Naive thymus-derived CD4-positive, alpha-beta T cell (primary cell): ENCODE results near the gene GJA5. TPM values are rescaled to one million over a fixed set of nuclear protein-coding genes. Genes with fewer than 3 reads are reported as not detected.

Source experiments
- ATAC-seq: fragments of 150-1000 bp; cut with Tn5 transposase; 2 replicates; pipeline ENCODE4 v1.10.0; 2021; ENCODE audit warnings: mild to moderate bottlenecking, moderate library complexity
- CTCF ChIA-PET: fragments of 350-600 bp; sonication (Branson Sonifier 250); formaldehyde crosslinking; loops from one replicate; lab custom pipeline; 2021; ENCODE audit warnings: antibody characterized with exemption; lab: Charles Lee
- POLR2A ChIA-PET: fragments of 350-600 bp; sonication (Branson Sonifier 250); formaldehyde crosslinking; loops from one replicate; lab custom pipeline; 2021; ENCODE audit warnings: antibody characterized with exemption, inconsistent platforms; lab: Charles Lee
- DNase-seq, 9 donors: peaks; one replicate each; pipeline versions ENCODE4 v3.0.0 to v3.0.0-alpha.2; 2020 to 2022; ENCODE audit warnings: mixed read lengths in 1 of 9
- H3K27ac ChIP-seq: one replicate; pipeline ENCODE4 v1.7.0; 2013; ENCODE audit warnings: mild to moderate bottlenecking, low read depth, low read length, moderate library complexity
- H3K27me3 ChIP-seq, 2 donors: one replicate each; pipeline ENCODE4 v1.7.0; 2013; ENCODE audit warnings: low read length in 2 of 2, mild to moderate bottlenecking in 2 of 2, moderate library complexity in 2 of 2; ENCODE audit not compliant: control insufficient read depth in 2 of 2, insufficient read depth in 2 of 2
- H3K36me3 ChIP-seq, 3 experiments: 1 replicate in 2 of 3; 2 replicates in 1 of 3; pipeline ENCODE4 v1.7.0; 2013; ENCODE audit warnings: low read length in 3 of 3, mild to moderate bottlenecking in 3 of 3, moderate library complexity in 1 of 3; ENCODE audit not compliant: insufficient read depth in 3 of 3, control insufficient read depth in 2 of 3
- H3K4me1 ChIP-seq, 2 donors: one replicate each; pipeline ENCODE4 v1.7.0; 2013; ENCODE audit warnings: low read length in 2 of 2, mild to moderate bottlenecking in 2 of 2, moderate library complexity in 1 of 2; ENCODE audit not compliant: control insufficient read depth in 2 of 2, insufficient read depth in 2 of 2
- H3K4me3 ChIP-seq: 2 replicates; pipeline ENCODE4 v1.7.0; 2013; ENCODE audit warnings: mild to moderate bottlenecking, low read length
- H3K9me3 ChIP-seq, 3 experiments: 1 replicate in 2 of 3; 2 replicates in 1 of 3; pipeline ENCODE4 v1.7.0; 2013; ENCODE audit warnings: low read length in 3 of 3; ENCODE audit not compliant: control insufficient read depth in 2 of 3
- H3K27ac Mint-ChIP-seq, 9 donors: one replicate each; pipeline ENCODE4 v1.8.0; 2020 to 2022; ENCODE audit warnings: mixed read lengths in 9 of 9, mild to moderate bottlenecking in 8 of 9, moderate library complexity in 5 of 9, inconsistent platforms in 2 of 9
- H3K27me3 Mint-ChIP-seq, 5 donors: one replicate each; pipeline ENCODE4 v1.8.0; 2021 to 2022; ENCODE audit warnings: mixed read lengths in 5 of 5, mild to moderate bottlenecking in 1 of 5
- H3K36me3 Mint-ChIP-seq, 5 donors: one replicate each; pipeline ENCODE4 v1.8.0; 2020 to 2022; ENCODE audit warnings: mixed read lengths in 5 of 5, mild to moderate bottlenecking in 3 of 5, inconsistent platforms in 1 of 5
- H3K4me1 Mint-ChIP-seq, 7 donors: one replicate each; pipeline ENCODE4 v1.8.0; 2020 to 2022; ENCODE audit warnings: mixed read lengths in 7 of 7, mild to moderate bottlenecking in 3 of 7, inconsistent platforms in 1 of 7
- H3K4me3 Mint-ChIP-seq, 10 donors: one replicate each; pipeline ENCODE4 v1.8.0; 2020 to 2022; ENCODE audit warnings: mild to moderate bottlenecking in 10 of 10, mixed read lengths in 10 of 10, moderate library complexity in 6 of 10, inconsistent platforms in 2 of 10
- H3K9me3 Mint-ChIP-seq, 11 donors: one replicate each; pipeline ENCODE4 v1.8.0; 2020 to 2022; ENCODE audit warnings: mixed read lengths in 11 of 11, mild to moderate bottlenecking in 4 of 11, inconsistent platforms in 1 of 11, moderate library complexity in 1 of 11
- intact Hi-C, 2 donors: fragments of 100-400 bp; cut with micrococcal nuclease; formaldehyde crosslinking; loops; one replicate each; pipeline ENCODE4 v1.15.1; 2023
- polyA plus RNA-seq, 2 donors: library from polyadenylated mRNA; unstranded; fragments of 300-500 nt; fragmentation: Illumina TruSeq; gene quantifications; one replicate each; pipeline ENCODE4 v1.2.3, GENCODE V29; 2021
- total RNA-seq, 6 experiments: library from RNA in 5 of 6; stranded (reverse) in 5 of 6; gene quantifications; 1 replicate in 5 of 6; 2 replicates in 1 of 6; pipeline ENCODE4 v1.2.3 and lab custom pipeline; 2021 to 2026

GJA5 gene
- total and polyA plus RNA-seq, 7 experiments from 2014 or later = not detected

DNA sequence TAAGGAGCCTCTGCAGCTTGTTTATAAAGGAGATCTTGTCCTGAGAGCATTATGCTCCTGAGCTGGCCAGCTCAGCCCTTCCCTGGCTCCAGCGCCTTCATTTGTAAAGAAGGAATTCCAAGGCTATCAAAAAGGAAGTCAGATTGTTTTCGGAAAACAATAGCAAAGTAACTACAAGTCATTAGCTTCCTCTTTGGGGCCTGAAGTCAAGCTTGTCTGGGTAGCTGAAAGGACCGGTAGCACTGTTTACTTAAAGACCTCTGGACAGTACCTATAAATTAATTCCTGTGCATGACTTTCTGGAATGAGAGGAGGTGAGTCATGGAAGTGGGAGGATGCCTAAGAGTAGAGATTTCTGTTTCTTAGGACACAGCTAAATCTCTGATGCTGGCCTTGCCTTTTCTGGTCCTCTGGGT lies 20.7 kb upstream of the GJA5 start:
- H3K4me3 Mint-ChIP-seq = no peak overlapping the region
- Histone ChIP-seq H3K36me3 (no peaks in the 10 kb centered on the region), H3K4me3 (no peak overlapping the region), H3K4me1 (no peaks in the 10 kb centered on the region), H3K27ac (no peak overlapping the region), H3K9me3 (no peaks in the 10 kb centered on the region), H3K27me3 (peaks cover 0 to 4% of the 10 kb centered on the region in 2 donors)
- H3K9me3 Mint-ChIP-seq = no peaks in the 10 kb centered on the region
- intact Hi-C loops = no loop called here
- ChIA-PET POLR2A (no interaction called here), CTCF (no interaction called here)
- H3K36me3 Mint-ChIP-seq = no peaks in the 10 kb centered on the region
- no peak overlapping the region for H3K27ac Mint-ChIP-seq
- peaks cover 5 to 57% (median 24%) of the 10 kb centered on the region in 5 donors for H3K27me3 Mint-ChIP-seq
- ATAC-seq = no peak
- no peak for DNase-seq
- peaks cover 0 to 1% (median 0%) of the 10 kb centered on the region in 7 donors for H3K4me1 Mint-ChIP-seq

DNA sequence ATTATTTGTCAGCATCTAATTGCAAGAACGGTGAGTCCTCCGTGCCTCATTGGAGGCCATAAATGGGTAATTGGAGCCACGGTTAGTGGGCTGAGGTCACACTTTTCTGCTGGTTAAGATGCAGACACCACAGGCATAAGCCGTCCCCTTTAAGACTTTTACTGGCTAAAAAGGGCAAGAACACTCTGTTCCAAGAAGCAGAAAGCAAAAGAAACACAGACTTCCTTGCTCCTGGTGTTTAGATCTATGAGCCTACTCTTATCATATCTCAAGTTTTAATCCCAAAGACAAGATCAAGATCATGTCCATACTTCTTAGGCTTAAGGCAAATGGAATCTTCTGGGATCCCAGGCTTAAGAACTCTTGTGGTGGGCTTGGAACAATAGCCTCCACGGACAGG lies 17.3 kb upstream of the GJA5 start:
- ChIA-PET CTCF (no interaction called here), POLR2A (no interaction called here)
- Mint-ChIP-seq H3K27ac (no peak overlapping the region), H3K36me3 (no peaks in the 10 kb centered on the region), H3K27me3 (peaks cover 18 to 63% (median 40%) of the 10 kb centered on the region in 5 donors), H3K4me3 (no peak overlapping the region), H3K4me1 (peaks cover 0 to 4% (median 4%) of the 10 kb centered on the region in 7 donors), H3K9me3 (no peaks in the 10 kb centered on the region)
- H3K4me1 ChIP-seq = no peaks in the 10 kb centered on the region
- no peak overlapping the region for H3K4me3 ChIP-seq
- intact Hi-C loops = no loop called here
- H3K27ac ChIP-seq = no peak overlapping the region
- no peak for ATAC-seq
- H3K9me3 ChIP-seq = no peaks in the 10 kb centered on the region
- no peaks in the 10 kb centered on the region for H3K27me3 ChIP-seq
- no peaks in the 10 kb centered on the region for H3K36me3 ChIP-seq
- DNase-seq = no peak

DNA sequence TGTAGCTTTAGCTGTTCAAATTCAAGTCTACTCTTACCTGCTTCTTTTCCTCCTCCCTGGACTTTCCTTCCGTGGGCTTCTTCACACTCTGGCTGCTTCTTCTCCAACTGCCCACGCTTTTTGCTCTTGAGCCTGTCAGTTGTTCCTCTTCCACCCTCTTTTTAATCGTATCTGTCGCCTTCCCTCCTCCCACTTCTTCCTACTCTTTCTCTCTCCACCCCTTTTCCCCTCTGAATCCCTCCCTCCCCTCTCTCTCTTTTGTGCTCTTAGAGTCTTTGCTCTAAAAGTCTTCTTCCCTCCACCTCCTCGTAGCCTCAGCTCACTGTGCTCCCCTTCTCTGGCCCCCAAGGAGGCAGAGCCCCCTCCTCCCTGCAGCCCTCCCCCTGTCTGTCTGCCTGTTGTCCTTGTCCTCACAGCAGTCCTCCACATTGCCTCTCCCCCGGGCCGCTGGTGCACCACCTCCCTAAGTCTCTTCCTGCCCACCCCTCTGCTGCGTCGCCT lies 12.9 kb upstream of the GJA5 start:
- intact Hi-C loops = no loop called here
- Mint-ChIP-seq H3K27ac (peak overlapping the region in 1 of 9 donors; percentile 43), H3K27me3 (peaks cover 23 to 33% (median 31%) of the 10 kb centered on the region in 5 donors)

DNA sequence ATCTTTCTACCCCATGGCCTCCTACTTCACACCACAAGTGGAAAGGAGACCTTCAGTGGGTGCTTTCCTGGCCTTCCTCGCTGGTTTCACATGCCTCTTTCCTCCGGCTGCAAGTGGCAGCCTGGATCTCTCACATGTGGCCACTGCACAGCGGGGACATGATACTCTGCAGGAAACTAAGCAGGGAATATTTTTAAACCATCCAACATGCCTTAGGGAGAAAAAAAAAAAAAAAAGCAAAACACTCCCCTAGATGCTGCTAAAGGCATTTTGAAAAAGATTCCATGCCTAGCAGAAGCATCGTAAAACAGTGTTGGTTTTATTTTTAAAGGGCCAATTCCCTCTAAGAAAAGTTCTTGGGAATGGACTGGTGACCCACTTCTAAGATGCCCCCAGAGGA lies 12.2 kb upstream of the GJA5 start:
- no peak overlapping the region for H3K27ac Mint-ChIP-seq
- ATAC-seq (no peak), DNase-seq (no peak)
- Histone ChIP-seq H3K4me1 (no peaks in the 10 kb centered on the region), H3K27me3 (no peaks in the 10 kb centered on the region), H3K4me3 (no peak overlapping the region), H3K9me3 (no peaks in the 10 kb centered on the region), H3K27ac (no peak overlapping the region), H3K36me3 (no peaks in the 10 kb centered on the region)
- H3K4me1 Mint-ChIP-seq = peaks cover 0 to 4% (median 4%) of the 10 kb centered on the region in 7 donors
- peaks cover 22 to 33% (median 30%) of the 10 kb centered on the region in 5 donors for H3K27me3 Mint-ChIP-seq
- no peak overlapping the region for H3K4me3 Mint-ChIP-seq
- CTCF ChIA-PET = no interaction called here
- POLR2A ChIA-PET = no interaction called here
- H3K9me3 Mint-ChIP-seq = no peaks in the 10 kb centered on the region
- intact Hi-C loops = no loop called here
- no peaks in the 10 kb centered on the region for H3K36me3 Mint-ChIP-seq

More for the DNA sequence above, 12.9 kb upstream of the GJA5 start:
- Histone ChIP-seq H3K36me3 (no peaks in the 10 kb centered on the region), H3K4me1 (no peaks in the 10 kb centered on the region), H3K27me3 (no peaks in the 10 kb centered on the region), H3K9me3 (no peaks in the 10 kb centered on the region), H3K4me3 (no peak overlapping the region), H3K27ac (no peak overlapping the region)
- DNase-seq (no peak), ATAC-seq (no peak)
- POLR2A ChIA-PET = no interaction called here
- Mint-ChIP-seq H3K9me3 (no peaks in the 10 kb centered on the region), H3K4me3 (peak overlapping the region in 1 of 10 donors; percentile 28), H3K4me1 (peaks cover 0 to 4% (median 4%) of the 10 kb centered on the region in 7 donors), H3K36me3 (no peaks in the 10 kb centered on the region)
- CTCF ChIA-PET = no interaction called here

DNA sequence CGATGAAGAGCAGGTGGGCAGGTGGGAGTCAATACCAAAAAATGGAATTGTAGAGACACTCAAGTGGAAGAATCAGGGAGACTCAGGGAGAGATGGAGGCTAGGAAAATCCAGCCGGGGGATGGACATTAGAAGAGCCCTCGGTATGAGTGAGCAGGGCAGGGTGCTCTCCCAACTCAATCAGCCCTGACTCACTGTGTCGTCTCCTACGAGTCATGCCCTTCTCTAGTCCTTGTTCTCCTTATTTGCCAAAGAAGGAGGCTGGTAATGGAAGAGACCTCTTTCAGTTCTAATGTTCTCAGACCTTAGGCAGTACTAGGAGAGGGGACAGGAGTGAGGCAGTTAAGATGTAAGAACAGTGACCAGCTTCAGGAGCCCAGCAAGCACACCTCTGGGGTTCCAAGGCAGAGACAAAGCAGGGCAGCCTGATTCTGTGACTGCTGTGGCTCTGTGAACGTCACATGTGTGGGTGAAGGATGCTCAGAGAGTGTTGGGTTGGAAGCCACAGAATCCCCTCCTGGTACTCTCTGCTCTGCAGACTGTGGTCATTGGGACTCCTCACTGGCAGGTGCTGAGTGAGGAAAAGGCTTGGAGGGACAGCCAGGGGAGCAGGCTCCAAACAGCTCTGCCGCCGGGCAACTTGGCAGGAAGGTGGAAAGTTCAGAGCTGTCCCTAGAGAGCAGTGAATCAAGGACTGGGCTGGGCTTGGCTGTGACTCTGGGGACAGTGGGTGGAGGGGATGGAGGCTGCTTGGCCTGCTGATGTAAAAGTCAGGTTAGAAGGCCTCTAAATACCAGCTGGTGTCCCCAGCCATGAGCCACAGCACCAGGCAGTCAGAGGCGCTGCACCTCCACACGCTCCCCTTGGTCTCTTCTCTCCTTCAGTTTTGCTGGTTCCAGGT lies 11.1 kb upstream of the GJA5 start:
- Mint-ChIP-seq H3K9me3 (no peaks in the 10 kb centered on the region), H3K27ac (no peak overlapping the region), H3K4me1 (peaks cover 0 to 4% (median 3%) of the 10 kb centered on the region in 7 donors), H3K27me3 (peaks cover 20 to 33% (median 25%) of the 10 kb centered on the region in 5 donors), H3K4me3 (no peak overlapping the region), H3K36me3 (no peaks in the 10 kb centered on the region)
- ATAC-seq = no peak
- Histone ChIP-seq H3K36me3 (no peaks in the 10 kb centered on the region), H3K27me3 (no peaks in the 10 kb centered on the region), H3K4me1 (no peaks in the 10 kb centered on the region), H3K4me3 (no peak overlapping the region), H3K9me3 (no peaks in the 10 kb centered on the region), H3K27ac (no peak overlapping the region)
- no peak for DNase-seq
- POLR2A ChIA-PET = no interaction called here
- intact Hi-C loops = no loop called here
- CTCF ChIA-PET = no interaction called here

DNA sequence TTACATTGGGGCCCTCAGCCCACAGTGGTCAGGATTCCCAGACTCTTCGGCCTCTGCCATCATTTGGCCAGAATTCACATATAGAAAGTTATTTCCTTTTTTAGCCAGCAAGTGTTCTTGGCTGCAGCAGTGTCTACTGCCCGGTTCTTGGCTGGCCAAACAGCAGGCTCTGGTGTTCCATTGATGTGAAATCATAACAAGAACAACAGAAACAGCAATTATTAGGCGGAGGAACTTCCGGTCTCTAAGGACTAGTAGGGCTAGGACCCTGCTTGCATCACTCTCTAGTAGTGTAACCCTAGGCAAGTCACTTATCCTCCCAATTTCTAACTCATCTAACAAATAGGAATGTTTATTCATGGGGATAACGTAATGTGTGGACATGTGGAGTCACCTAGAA lies 8.7 kb upstream of the GJA5 start:
- ChIA-PET CTCF (no interaction called here), POLR2A (no interaction called here)
- Mint-ChIP-seq H3K4me1 (peaks cover 0 to 6% (median 4%) of the 10 kb centered on the region in 7 donors), H3K9me3 (no peaks in the 10 kb centered on the region), H3K36me3 (no peaks in the 10 kb centered on the region), H3K27me3 (peaks cover 15 to 25% (median 17%) of the 10 kb centered on the region in 5 donors), H3K27ac (peak overlapping the region in 1 of 9 donors; percentile 59), H3K4me3 (no peak overlapping the region)
- intact Hi-C loops = no loop called here
- no peak for DNase-seq
- no peaks in the 10 kb centered on the region for H3K36me3 ChIP-seq
- no peaks in the 10 kb centered on the region for H3K27me3 ChIP-seq
- no peak overlapping the region for H3K27ac ChIP-seq
- H3K9me3 ChIP-seq = no peaks in the 10 kb centered on the region
- H3K4me1 ChIP-seq = no peaks in the 10 kb centered on the region
- ATAC-seq = no peak
- H3K4me3 ChIP-seq = no peak overlapping the region
